Activated naive CD8-positive, alpha-beta T cell treated with anti-CD3 and anti-CD28 coated beads, Interleukin-2, amount 50 U/mL, for 16 hours (primary cell): ENCODE data around the gene CIAO1.
"Not testable (repeated sequence)": the region's sequence is repeated elsewhere in the genome, so short reads cannot be mapped to it uniquely, and the experiment has no call there.

Source experiments
- DNase-seq: peaks from one replicate; pipeline ENCODE4 v3.0.0-alpha.2; 2020; ENCODE audit warnings: low read depth, low spot score

The CIAO1 gene

GRCh38 chr2:96250188-96250587 lies 15.8 kb upstream of the CIAO1 start:
- DNase-seq: no peak

DNA sequence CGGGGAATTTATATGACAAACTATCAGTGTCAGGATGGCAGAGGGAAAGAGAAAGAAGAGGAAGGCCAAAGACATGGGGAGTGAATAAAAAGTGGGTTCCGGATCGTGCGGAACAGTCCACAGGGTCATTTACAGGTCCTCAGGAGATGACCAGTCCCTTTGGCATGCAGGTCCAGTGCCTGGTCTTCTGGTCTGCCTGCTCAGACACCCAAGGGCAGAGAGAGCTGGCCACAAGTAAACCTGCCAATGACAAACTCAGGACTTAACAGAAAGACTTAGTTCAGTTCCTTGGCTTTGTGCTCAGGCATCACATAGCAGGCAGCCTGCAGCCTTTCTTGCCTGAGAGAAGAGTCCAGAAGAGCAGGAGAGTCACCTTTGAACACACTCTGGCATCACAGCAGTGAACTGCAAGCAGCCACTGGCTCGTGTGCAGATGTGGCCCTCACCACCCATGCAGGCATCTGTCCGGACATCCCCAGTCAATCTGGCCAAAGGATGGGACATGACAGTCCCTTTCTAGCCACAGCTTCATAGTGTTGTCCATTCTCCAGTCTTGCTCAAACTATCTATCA lies 14.2 kb upstream of the CIAO1 start:
- DNase-seq: no peak

- DNase-seq: no peak
Measured at GRCh38 chr2:96252526-96252925, 13.5 kb upstream of the CIAO1 start.

DNA sequence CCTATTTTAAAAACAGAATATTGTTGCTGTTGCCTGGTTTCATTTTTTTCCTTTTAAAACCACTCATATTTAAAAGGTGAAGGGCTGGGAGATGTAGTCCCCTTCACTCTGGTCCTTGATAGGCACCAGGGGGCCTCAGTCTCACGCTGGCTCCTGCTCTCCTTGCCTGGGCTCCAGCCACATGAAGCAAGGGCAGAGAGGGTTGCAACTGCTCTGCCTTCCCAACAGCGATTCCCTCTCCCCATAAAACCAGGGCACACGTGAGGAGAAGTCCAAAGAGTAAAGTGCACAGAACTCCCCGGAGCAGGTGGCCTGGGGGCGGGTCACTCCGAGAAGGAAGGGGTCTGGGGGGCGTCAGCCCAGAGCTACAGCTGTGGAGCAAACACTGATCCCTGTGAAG lies 13.0 kb upstream of the CIAO1 start:
- DNase-seq: no peak

DNA sequence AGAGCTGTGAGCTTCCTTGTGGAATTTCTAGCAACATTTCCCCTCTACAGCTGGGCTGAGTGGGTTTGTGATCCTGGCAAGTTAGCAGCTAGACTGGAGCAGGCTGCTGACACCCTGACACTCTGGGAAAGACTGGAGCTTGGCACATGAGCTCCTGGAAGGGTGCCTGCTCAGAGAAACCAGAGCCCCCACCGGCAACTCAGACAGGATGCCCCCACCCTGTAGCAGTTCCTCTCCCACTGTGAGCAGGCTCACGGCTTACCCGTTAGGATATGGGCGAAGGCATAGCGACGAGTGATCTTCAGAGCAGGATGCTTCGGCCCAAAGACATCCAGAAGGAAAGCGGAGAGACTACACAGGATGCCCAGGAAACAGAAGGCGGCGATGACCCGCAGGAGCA lies 11.5 kb upstream of the CIAO1 start:
- DNase-seq: no peak

- DNase-seq: no peak
Measured at GRCh38 chr2:96256611-96257113, 9.4 kb upstream of the CIAO1 start.

DNA sequence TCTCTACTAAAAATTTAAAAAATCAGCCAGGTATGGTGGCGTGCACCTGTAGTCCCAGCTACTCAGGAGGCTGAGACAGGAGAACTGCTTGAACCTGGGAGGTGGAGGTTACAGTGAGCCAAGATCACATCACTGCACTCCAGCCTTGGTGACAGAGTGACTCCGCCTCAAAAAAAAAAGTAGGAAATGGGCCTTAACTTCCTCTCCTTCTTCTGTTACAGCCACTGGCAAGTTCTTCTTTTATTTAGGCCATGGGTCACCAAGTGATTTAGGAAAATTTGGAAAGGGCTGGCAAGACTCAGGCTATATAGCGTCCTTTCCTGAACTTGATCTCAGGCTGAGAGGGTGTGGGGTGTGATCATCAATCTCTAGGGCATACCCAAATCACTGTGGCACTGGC lies 8.3 kb upstream of the CIAO1 start:
- not testable (repeated sequence) for DNase-seq

DNA sequence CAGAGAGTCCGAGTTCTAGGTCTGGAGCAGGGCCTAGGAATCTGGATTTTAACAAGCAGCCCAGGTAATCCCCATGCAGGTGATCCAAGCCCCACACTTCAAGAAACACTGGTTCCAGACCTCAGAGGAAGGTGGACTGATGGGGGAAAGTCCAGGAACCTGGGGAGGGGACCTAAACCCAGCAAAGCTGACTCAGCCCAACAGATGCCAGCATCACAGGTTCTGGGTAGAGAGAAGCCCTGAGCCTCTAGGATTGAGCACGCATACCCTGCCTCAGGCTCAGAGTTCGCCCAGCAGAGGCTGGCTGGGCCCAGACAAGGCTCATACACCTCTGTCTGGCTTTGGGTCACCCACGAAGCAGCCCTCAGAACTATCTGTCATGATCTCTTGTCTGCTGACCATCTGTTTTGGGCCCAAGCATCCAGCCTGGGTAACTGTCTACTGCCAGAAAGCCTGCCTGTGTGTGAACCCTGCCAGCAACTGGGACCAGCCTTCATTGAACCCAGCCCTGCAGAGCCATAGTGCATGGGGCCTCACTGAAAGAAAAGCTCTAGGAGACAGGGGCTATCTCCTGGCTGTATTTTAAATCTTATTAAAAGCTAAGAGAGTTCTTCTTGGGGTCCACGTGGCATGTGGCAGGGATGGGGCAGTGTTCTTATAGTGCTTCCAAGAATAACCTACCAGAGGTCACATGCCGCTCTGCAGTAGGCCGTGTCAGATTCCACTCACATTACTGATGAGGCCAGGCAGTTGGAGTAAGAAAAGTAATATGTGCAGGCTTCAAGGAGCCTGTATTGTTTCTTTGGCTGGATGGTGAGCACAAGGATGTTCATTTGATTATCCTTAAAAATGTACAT lies 7.6 kb upstream of the CIAO1 start:
- DNase-seq: no peak

- no peak for DNase-seq
Measured at GRCh38 chr2:96259497-96259921, 6.5 kb upstream of the CIAO1 start.

GRCh38 chr2:96260387-96261260 lies 5.4 kb upstream of the CIAO1 start:
- no peak for DNase-seq

DNA sequence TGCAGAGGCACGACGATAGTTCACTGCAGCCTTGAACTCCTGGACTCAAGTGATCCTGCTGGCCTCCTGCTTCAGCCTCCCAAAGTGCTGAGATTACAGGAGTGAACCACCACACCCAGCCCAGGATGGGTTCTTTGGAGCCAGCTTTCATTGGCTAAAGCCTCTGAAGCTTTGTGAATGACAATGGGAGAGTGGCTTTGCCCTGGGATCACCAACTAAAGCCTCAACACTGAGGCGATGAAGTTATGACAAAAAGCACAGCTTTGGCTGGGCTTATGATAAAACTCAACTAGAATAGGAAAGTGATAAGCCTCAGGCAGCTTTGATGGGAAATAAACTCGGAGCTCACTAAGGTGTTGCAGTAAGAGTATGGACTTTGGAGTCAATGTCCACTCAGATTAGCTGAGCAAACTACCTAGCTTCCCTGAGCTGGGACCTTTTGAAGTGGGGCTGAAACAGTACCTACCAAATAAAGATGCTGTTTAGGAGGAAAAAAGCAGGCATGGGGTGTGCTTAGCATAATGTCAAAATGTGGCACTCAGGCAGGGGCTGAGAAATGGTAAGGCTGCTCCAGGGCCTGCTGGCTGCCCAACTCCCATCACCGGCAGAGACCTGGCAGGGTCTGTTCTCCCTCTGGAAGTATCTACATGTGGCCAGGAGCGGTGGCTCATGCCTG lies 4.6 kb upstream of the CIAO1 start:
- DNase-seq: no peak

DNA sequence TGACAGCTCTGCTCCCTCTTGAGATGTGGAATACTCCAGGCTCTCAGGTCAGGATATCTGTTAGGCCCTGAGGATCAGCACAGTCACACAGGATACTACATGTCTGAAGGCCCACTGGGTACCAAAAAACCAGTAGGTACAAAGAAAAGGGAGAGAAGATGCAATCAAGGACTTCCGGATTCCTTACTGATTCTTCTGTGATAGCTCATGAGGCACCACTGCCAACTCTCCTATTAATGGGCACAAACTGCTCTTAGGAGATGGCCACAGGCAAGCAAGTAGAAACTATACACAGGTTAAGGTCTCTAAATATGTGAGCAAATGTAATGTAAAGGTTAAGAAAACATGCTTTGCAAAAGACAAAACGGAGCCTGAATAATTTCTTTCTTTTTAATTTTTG lies 3.7 kb upstream of the CIAO1 start:
- no peak for DNase-seq

DNA sequence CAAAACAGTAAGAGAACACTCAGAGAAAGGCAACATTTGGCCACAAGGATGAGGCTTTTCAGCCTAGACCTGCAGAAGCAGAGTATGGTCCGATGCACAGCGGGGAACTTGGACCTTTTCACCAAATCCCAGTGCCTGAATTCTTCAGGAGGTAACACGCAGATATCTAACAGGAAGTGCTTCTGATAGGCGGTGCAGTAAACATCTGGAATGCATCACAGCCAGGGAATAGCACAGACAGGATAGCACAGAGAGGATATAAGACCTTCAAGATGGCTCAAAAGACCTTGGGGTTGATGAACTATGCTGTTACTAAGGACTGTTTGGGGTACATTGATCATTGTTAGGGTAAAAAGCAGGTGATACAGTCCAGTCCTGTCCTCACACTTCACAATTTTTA lies 1.9 kb upstream of the CIAO1 start:
- DNase-seq: no peak

GRCh38 chr2:96264656-96265348 lies 1.2 kb upstream of the CIAO1 start:
- no peak for DNase-seq

DNA sequence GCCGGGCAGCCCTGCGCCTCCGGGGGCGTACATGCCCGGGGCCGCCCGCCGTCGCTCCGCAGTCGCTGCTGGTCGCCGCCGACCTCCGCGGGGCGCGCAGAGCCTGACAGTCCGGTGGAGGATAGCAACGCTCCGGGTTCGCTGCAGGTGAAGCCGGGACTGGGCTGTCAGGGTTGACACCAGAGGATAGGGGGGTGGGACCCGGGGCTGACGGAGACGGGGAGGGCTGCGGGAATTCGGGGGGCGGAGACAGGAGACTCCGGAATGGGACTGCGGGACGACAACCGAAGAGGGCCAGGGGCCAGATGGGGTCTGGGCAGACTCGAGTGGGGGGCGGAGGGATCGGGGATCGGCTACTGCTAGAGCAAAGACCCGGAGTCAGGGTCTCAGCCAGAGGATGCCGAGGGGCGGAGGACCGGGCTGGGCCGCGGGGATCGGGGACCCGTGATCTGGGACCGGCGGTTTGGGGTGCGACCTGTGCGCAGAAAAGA lies 631 bp upstream of the CIAO1 start:
- DNase-seq: no peak

DNA sequence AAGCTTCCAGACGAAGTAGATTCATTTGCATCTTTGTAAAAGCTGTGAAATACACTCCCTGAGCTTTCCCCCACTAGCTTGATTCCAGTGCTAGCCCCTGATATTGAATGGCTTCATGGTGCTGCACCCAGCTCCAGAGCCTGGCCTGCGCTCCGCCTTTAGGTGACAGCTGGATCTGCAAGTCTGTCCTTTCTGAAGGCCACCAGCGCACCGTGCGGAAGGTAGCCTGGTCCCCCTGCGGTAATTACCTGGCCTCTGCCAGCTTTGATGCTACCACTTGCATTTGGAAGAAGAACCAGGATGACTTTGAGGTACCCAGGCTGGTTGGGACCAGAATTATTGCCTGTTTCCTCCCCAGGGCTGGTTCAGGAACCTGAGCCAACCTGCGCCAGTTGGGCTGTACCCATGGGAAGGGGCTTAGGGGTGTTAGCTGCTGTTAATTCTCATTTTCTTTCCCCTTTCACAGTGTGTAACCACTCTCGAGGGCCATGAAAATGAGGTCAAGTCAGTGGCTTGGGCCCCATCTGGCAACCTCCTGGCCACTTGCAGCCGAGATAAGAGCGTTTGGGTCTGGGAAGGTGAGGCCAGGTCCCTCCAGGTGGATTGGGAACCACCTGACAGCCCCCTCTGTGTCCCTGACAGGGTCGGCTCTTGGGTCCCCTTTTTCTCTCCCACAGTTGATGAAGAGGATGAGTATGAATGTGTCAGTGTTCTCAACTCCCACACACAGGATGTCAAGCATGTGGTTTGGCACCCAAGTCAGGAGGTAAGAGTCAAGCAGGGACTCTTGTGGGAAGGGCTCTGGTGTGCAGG lies 1.3 kb downstream of the CIAO1 start:
- no peak for DNase-seq

DNA sequence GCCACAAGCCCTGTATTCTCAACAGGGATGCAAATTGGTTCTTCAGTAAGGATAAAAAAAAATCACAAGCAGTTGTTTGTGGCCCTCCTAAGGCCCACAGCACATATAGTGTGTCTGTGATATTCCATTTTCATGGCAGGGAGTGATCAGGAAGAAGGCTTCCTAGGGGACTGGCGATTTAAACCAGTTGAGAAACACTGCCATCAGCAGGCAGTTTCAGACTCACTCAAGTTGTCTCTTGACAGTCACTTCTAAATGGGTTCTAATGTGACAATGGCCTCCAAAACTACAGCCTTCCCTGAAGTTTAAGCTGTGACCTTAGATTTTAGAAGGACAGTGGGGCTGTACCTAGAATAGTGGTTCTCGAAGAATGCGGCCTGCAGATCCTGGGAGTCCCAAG lies 6.0 kb downstream of the CIAO1 start:
- no peak for DNase-seq

DNA sequence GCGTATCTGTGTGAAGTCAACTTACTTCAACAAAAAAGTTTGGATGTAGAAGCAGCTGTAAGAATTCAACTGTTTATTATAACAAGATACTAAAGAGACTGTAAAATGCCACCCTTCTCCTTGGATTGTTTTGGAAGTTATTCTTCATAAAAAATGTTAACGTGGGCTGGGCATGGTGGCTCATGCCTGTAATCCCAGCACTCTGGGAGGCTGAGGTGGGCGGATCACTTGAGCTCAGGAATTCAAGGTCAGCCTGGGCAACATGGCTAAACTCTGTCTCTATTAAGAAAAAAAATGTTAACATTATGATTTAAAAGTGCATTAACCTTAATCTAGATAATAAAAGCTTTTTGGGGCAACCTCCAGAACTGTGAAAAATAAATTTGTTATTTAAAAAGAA lies 7.7 kb downstream of the CIAO1 start:
- no peak for DNase-seq

DNA sequence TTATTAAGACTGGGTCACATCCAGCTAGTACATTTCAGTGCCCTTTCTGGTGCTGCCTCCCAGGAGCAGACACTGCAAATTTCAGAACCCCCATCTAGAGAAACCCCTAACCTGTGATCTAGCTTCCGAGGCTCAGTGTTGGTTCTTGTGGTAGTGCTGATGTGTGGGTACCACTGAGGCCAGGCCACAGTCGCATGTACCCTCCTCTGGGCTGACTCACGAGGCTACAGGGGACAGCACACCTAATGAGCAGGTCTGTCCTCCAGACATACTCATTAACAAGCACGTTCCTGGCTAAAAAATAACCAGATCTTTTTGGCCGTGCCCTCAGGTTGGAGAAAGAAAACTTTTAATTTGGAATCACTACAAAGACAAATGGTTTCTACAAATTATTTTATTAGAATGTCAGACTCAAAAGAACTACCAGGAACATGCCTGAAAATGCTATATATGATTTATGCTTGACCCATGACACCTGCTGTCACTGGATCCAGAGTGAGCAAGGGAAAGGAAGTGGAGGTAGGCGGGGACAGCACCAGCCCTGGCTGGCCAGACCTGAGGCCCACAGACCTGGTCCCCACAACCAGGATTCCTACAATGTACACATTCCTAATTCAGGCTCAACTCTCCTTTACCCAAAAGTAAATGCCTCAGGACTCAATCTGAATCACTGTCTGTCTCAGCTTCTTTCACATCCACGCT lies 8.5 kb downstream of the CIAO1 start:
- DNase-seq: no peak
